ENCODE data around the gene ACSL4.
"Not testable (repeated sequence)": the region's sequence is repeated elsewhere in the genome, so short reads cannot be mapped to it uniquely, and the experiment has no call there.

Gene ACSL4

GRCh38 chrX:109732017-109732801, 848 bp downstream of the ACSL4 start:
- no peak for DNase-seq (ENCODE audit: low read depth, low spot score)

- no peak for DNase-seq (ENCODE audit: low read depth, low spot score)
Measured at GRCh38 chrX:109728173-109728535, 4.9 kb downstream of the ACSL4 start.

- not testable (repeated sequence) for DNase-seq (ENCODE audit: low read depth, low spot score)
Measured at GRCh38 chrX:109724971-109725370, 8.1 kb downstream of the ACSL4 start.

- DNase-seq (ENCODE audit: low read depth, low spot score): no peak
Measured at GRCh38 chrX:109720947-109721346, 12.1 kb downstream of the ACSL4 start.

GRCh38 chrX:109719264-109719663, 13.8 kb downstream of the ACSL4 start:
- no peak for DNase-seq (ENCODE audit: low read depth, low spot score)

GRCh38 chrX:109716431-109717028, 16.5 kb downstream of the ACSL4 start:
- no peak for DNase-seq (ENCODE audit: low read depth, low spot score)

- no peak for DNase-seq (ENCODE audit: low read depth, low spot score)
Measured at GRCh38 chrX:109714340-109714958, 18.6 kb downstream of the ACSL4 start.

GRCh38 chrX:109710181-109710580, 22.9 kb downstream of the ACSL4 start:
- DNase-seq (ENCODE audit: low read depth, low spot score): no peak

GRCh38 chrX:109709129-109709631, 23.9 kb downstream of the ACSL4 start:
- DNase-seq (ENCODE audit: low read depth, low spot score): no peak

GRCh38 chrX:109707720-109708119, 25.3 kb downstream of the ACSL4 start:
- DNase-seq (ENCODE audit: low read depth, low spot score): no peak

GRCh38 chrX:109707319-109707718, 25.7 kb downstream of the ACSL4 start:
- no peak for DNase-seq (ENCODE audit: low read depth, low spot score)

GRCh38 chrX:109704563-109704962, 28.5 kb downstream of the ACSL4 start:
- no peak for DNase-seq (ENCODE audit: low read depth, low spot score)

GRCh38 chrX:109697855-109698254, 35.2 kb downstream of the ACSL4 start:
- no peak for DNase-seq (ENCODE audit: low read depth, low spot score)

GRCh38 chrX:109696146-109696740, 36.8 kb downstream of the ACSL4 start:
- DNase-seq (ENCODE audit: low read depth, low spot score): no peak

- no peak for DNase-seq (ENCODE audit: low read depth, low spot score)
Measured at GRCh38 chrX:109695637-109696036, 37.4 kb downstream of the ACSL4 start.

- DNase-seq (ENCODE audit: low read depth, low spot score): no peak
Measured at GRCh38 chrX:109691752-109692151, 41.3 kb downstream of the ACSL4 start.

GRCh38 chrX:109691277-109691676, 41.8 kb downstream of the ACSL4 start:
- no peak for DNase-seq (ENCODE audit: low read depth, low spot score)

- no peak for DNase-seq (ENCODE audit: low read depth, low spot score)
Measured at GRCh38 chrX:109687903-109688302, 45.2 kb downstream of the ACSL4 start.

- no peak for DNase-seq (ENCODE audit: low read depth, low spot score)
Measured at GRCh38 chrX:109685656-109686078, 47.4 kb downstream of the ACSL4 start.

GRCh38 chrX:109684136-109684535, 48.9 kb downstream of the ACSL4 start:
- no peak for DNase-seq (ENCODE audit: low read depth, low spot score)

GRCh38 chrX:109681475-109682081, 51.5 kb downstream of the ACSL4 start:
- no peak for DNase-seq (ENCODE audit: low read depth, low spot score)

- DNase-seq (ENCODE audit: low read depth, low spot score): no peak
Measured at GRCh38 chrX:109679820-109680219, 53.2 kb downstream of the ACSL4 start.

All from brain pericyte (primary cell).